Activated CD4-positive, CD25-positive, alpha-beta regulatory T cell treated with anti-CD3 and anti-CD28 coated beads, Interleukin-2, amount 50 U/mL, for 24 hours (primary cell): ENCODE measurements around the gene CDCA8.

Experiments used
- ATAC-seq, 2 donors: fragments of 150-1000 bp; cut with Tn5 transposase; one replicate each; pipeline ENCODE4 v1.10.0; 2021; ENCODE audit warnings: mild to moderate bottlenecking in 1 of 2, moderate library complexity in 1 of 2

CDCA8 gene

DNA sequence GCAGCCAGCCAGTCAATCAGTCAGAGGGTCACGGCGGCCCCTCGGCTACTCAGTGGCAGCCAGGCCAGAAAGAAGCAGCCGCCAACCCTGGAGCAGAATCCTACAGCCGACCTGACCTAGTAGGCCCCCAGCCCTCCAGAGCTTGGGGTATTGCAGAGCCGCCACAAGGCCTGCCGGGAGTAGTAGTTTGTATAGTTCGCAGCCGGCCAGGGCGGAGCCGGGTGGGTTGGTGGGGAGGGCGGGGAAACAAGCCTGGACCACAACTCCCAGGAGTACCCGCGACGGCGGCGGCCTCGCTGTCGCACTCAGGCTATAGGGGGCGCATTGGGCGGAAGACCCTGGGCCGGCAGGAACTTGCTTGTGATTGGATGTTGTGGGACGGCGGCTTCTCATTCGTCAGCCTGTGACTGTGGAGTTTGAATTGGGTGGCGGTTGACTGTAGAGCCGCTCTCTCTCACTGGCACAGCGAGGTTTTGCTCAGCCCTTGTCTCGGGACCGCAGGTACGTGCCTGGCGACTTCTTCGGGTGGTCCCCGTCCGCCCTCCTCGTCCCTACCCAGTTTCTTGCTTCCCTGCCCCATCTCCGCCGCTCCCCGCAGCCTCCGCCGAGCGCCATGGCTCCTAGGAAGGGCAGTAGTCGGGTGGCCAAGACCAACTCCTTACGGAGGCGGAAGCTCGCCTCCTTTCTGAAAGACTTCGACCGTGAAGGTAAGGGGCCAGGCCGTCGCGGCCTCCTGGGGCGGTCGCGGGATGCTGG is at the start of gene CDCA8:
Gene CDCA8, plus strand, starts transcription at position 439 of the 756 bp plus-strand sequence. Its CDS starts 175 bp downstream, at position 614.
- ATAC-seq = peak; percentile 88 to 91

DNA sequence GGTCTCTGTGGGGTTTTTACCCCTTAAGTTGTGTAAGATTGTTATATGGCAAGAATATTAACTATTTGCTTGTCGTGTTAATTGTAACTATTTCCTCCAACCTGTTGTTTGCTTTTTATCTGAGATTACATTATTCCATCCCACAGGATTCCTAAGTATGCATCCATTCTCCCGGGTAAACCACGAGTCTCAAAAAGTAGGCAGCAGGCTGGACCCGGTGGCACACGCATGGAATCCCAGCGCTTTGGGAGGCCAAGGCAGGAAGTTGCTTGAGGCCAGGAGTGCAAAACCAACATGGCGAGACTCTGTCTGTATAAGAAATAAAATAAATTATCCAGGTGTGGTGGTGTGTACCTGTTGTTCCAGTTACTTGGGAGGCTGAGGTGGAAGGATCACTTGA is 45.0 kb upstream of the CDCA8 start:
- ATAC-seq = no peak

- ATAC-seq = no peak
Measured at GRCh38 chr1:37650173-37650572, 42.1 kb upstream of the CDCA8 start.

- no peak for ATAC-seq
Measured at GRCh38 chr1:37650721-37651120, 41.6 kb upstream of the CDCA8 start.

DNA sequence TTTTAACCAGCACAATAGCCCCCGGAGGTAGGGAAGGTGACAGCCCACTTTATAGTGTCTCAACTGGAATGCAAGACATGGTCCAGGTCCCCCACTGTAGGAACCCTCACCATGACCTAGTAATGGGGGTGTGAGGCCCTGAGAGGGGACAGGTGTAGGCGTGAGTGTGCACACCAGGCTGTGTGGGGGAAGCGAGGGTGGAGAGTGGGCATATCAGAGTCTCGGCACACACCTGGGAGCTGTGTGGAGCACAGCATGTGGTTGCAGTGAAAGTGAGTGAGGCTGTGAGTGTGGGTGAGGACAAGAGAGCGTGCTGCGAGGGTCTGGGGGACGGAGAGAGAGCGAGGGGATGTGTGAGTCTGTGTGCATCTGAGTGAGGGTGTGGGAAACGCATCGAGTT is 40.5 kb upstream of the CDCA8 start:
- no peak for ATAC-seq

DNA sequence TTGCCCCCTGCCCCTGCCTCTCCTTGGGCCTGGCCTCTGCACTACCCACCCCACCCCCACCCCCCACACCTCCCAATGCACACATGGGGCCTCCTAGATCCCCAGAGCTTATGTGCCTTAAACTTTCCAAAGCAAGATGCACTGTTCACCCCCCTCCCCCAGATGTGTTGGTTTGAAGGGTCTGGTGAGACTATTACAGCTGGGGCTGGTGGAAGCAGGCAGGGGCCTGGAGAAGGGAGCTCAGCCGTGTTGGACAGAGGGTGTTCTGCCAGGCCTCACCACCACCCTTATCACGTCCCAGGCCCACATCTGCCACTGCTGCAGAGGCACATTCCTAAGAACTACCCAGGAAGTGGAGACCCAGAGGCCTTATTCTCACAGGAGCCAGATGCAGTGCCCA is 39.3 kb upstream of the CDCA8 start:
- no peak for ATAC-seq

DNA sequence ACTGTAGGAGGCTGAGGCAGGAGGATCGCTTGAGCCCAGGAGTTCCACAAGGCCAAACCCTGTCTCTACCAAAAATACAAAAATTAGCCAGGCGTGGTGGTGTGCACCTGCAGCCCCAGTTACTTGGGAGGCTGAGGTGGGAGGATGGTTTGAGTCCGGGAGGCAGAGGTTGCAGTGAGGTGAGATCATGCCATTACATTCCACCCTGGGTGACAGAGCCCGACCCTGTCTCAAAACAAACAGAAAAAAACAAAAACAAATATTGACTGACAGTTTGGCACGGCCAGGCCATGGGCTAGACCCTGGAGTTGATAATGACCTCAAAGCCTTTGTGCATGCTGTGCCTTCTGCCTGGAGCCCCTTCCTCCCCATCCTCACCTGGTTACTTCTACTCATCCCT is 38.4 kb upstream of the CDCA8 start:
- no peak for ATAC-seq

DNA sequence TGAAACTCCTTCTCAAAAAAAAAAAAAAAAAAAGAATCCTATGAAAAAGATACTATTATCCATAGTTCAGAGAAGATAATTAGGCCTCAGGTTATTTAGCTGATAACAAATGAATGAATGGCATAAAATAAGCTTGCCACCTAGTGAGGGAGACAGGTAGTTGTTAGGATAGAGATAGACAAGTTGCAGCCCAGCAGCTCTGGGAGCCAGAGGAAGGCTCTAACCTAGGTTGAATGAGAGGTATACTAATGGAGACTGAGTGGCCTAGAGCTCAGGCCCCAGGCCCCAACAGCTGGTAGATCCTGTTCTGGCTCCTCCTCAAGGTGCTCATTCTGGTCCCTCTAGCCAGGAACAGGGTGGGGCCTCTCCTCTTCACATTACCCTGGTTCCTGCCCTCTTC is 37.0 kb upstream of the CDCA8 start:
- ATAC-seq = no peak

GRCh38 chr1:37656026-37656425 is 36.3 kb upstream of the CDCA8 start:
- ATAC-seq = no peak

DNA sequence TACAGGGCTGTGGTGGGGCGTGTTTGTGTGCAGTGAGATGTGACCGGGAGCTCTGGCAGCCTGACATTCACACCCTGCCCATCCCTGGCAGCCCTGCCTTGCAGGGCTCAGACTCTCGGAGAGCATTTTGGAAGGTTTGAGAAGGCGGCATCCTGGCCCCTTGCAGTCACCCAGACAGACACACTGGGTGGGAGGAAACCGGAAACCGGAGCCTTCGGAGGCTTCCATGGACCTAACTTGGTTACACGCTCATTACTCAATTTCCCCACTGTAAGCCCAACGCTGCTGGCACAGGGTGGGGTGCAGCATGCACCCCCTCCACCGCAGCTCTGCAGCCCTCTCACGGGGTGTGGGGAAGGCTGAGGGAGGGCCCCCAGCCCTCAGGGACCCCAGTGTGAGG is 35.4 kb upstream of the CDCA8 start:
- no peak for ATAC-seq

- ATAC-seq = no peak
Measured at GRCh38 chr1:37657620-37658412, 34.5 kb upstream of the CDCA8 start.

GRCh38 chr1:37658486-37658885 is 33.8 kb upstream of the CDCA8 start:
- no peak for ATAC-seq

GRCh38 chr1:37660664-37661063 is 31.7 kb upstream of the CDCA8 start:
- no peak for ATAC-seq

DNA sequence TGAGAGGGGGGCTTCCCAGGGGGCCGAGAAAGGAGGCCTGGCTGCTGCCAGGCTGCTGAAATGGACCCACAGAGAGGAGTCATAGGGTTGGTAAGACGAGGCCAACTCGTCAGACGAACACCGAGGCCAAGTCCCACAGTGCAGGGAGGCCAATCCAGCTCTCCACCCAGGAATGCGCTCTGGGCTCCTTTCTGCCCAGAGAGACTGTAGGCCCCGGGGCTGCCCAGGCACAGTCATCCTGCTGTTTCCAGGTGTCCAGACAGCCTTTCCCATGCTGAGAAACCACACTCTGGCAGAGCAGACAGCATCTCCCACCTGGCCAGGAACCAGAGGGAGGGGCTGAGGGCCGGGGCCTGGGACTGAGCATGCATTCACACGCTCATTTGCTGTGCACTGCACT is 30.9 kb upstream of the CDCA8 start:
- no peak for ATAC-seq

GRCh38 chr1:37662031-37662755 is 30.1 kb upstream of the CDCA8 start:
- ATAC-seq = no peak

DNA sequence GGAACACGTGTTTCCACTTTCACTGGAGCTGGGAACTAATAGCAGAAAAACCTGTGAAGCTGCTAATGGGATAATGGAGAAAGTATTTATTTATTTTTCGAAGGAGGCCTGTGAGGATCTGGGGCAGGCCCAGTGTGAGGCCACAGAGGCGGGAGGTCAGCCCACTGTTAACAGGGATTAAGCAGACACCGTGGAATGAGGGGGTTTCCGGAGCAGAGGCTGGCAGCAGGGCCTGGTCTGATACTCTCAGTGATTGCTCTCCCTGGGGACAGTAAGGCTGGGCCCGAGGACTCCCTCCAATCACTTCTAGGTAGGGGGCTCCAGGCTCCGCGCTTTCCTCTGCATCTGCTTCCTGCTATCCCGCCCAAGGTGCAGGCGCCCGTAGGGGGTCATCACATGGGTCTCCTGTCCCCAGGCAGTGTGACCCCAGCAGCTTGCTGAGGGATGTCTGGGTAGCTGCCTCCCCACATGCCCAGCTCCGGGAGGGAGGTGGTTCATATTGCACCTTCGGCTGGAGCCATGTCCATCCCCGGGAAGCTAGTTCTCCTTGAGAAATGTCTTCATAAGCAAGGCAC is 28.8 kb upstream of the CDCA8 start:
- no peak for ATAC-seq

GRCh38 chr1:37666241-37666867 is 26.0 kb upstream of the CDCA8 start:
- ATAC-seq = no peak

DNA sequence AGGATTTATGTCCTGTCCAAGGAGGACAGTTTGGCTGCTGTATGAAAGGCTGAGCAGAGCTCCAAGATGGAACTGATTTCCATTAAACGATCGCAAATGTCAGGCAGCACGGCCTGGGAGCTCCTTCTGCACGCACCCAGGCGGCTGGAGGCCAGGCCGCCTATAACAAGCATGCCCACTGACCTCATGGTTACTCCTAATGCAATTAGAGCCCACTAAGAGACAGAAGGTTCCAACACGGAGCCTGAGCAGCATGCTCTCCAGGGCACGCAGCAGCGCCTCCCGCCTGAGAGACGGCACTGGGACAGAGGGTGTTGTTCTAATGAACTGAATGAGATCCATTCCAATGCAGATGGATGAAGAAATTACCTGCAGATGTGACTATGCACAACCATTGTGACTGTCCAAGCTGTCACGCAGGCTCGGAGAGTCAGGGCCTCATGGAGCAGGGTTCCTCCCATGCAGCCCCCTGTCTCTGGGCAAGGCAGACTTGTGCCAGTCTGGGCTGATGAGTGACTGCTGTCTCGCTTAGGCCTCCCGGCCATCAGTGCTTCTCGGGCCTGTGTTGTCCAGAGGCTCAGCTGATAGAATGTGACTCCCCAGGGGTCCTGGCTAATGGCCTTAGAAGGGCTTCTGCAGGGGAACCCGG is 25.2 kb upstream of the CDCA8 start:
- no peak for ATAC-seq

- ATAC-seq = no peak
Measured at GRCh38 chr1:37670133-37670532, 22.2 kb upstream of the CDCA8 start.

GRCh38 chr1:37671261-37671660 is 21.1 kb upstream of the CDCA8 start:
- ATAC-seq = no peak

DNA sequence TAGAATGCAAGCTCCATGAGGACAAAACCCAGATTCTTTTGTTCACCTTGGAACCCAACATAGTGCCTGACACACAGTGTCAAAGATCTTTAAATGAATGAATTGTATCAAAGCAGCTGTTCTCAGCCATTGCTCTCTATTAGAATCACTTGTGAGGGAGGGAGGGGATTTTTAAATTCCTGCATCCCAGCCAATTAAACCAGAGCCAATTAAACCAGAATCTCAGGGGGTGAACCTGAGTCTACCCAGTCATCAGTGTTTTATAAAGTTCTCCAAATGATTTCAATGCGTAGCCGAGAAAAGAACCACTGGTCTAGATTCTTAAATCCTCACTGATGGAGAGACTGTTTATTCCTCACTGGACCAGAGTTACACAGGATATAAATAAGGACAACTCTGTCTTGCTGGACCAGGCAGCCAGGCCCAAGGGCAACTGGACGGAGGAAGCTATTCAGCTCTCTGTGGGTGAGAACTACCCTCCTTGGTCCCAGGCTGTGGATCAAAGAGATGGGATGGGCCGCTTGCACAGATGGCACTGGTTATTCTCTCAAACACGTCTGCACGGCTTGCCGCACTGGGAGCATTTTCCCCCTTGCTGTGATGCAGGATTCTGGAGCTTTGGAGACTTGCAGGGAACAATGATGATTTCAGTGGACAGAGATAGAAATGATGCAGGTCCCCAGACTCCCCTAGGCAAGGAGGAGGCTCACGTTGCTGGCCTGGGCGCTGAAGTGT is 20.0 kb upstream of the CDCA8 start:
- ATAC-seq = no peak
